Trophoblast cell (in vitro differentiated cells and primary cell): ENCODE measurements around the gene SMTNL1.
A peak's percentile ranks its signal among the peaks of the same experiment; 100 is the strongest.

ENCODE experiments used
- DNase-seq, 2 donors: peaks; one replicate each; pipeline ENCODE4 v3.0.0-alpha.2; 2016
- H2AFZ ChIP-seq: 2 replicates; pipeline ENCODE4 v1.6.1; 2013; ENCODE audit warnings: low read length, moderate library complexity, mild to moderate bottlenecking; ENCODE audit not compliant: insufficient read depth, poor library complexity
- H2AK5ac ChIP-seq: 2 replicates; pipeline ENCODE4 v1.6.1; 2013; ENCODE audit warnings: mild to moderate bottlenecking, low read length
- H2BK120ac ChIP-seq: 2 replicates; pipeline ENCODE4 v1.6.1; 2013; ENCODE audit warnings: low read length, mild to moderate bottlenecking, moderate library complexity; ENCODE audit not compliant: insufficient read depth, poor library complexity
- H2BK12ac ChIP-seq: 2 replicates; pipeline ENCODE4 v1.6.1; 2013; ENCODE audit warnings: mild to moderate bottlenecking, low read length, moderate library complexity
- H2BK5ac ChIP-seq: 2 replicates; pipeline ENCODE4 v1.6.1; 2013; ENCODE audit warnings: low read length, low read depth, moderate library complexity, mild to moderate bottlenecking; ENCODE audit not compliant: poor library complexity
- H3K14ac ChIP-seq: 2 replicates; pipeline ENCODE4 v1.6.1; 2013; ENCODE audit warnings: mild to moderate bottlenecking, low read length
- H3K18ac ChIP-seq: 2 replicates; pipeline ENCODE4 v1.6.1; 2013; ENCODE audit warnings: mild to moderate bottlenecking, low read length
- H3K23ac ChIP-seq: 2 replicates; pipeline ENCODE4 v1.6.1; 2013; ENCODE audit warnings: low read length
- H3K27ac ChIP-seq: 2 replicates; pipeline ENCODE4 v1.5.1; 2013; ENCODE audit warnings: low read depth, mild to moderate bottlenecking, inconsistent platforms, low read length, moderate library complexity
- H3K27me3 ChIP-seq: 2 replicates; pipeline ENCODE4 v1.6.1; 2013; ENCODE audit warnings: inconsistent platforms, mild to moderate bottlenecking, low read length, moderate library complexity; ENCODE audit not compliant: insufficient read depth
- H3K36me3 ChIP-seq, 2 experiments: 1 replicate in 1 of 2; 2 replicates in 1 of 2; pipeline ENCODE4 v1.6.1; 2013; ENCODE audit warnings: low read length in 2 of 2, mild to moderate bottlenecking in 2 of 2, moderate library complexity in 1 of 2; ENCODE audit not compliant: insufficient read depth in 2 of 2, control insufficient read depth in 1 of 2
- H3K4ac ChIP-seq: 2 replicates; pipeline ENCODE4 v1.6.1; 2013; ENCODE audit warnings: low read depth, mild to moderate bottlenecking, low read length, moderate library complexity
- H3K4me1 ChIP-seq, 2 experiments: 1 replicate in 1 of 2; 2 replicates in 1 of 2; pipeline ENCODE4 v1.6.1; 2013; ENCODE audit warnings: low read length in 2 of 2, mild to moderate bottlenecking in 2 of 2, moderate library complexity in 1 of 2; ENCODE audit not compliant: insufficient read depth in 2 of 2, control insufficient read depth in 1 of 2
- H3K4me2 ChIP-seq: 2 replicates; pipeline ENCODE4 v1.6.1; 2013; ENCODE audit warnings: inconsistent platforms, mild to moderate bottlenecking, low read length, moderate library complexity
- H3K4me3 ChIP-seq: 2 replicates; pipeline ENCODE4 v1.5.1; 2013; ENCODE audit warnings: mild to moderate bottlenecking, low read depth, low read length, inconsistent platforms
- H3K79me1 ChIP-seq: one replicate; pipeline ENCODE4 v1.6.1; 2013; ENCODE audit warnings: low read length
- H3K79me2 ChIP-seq: 2 replicates; pipeline ENCODE4 v1.6.1; 2013; ENCODE audit warnings: low read length, mild to moderate bottlenecking; ENCODE audit not compliant: control insufficient read depth, insufficient read depth, poor library complexity
- H3K9ac ChIP-seq: 2 replicates; pipeline ENCODE4 v1.6.1; 2013; ENCODE audit warnings: mild to moderate bottlenecking, low read length
- H3K9me3 ChIP-seq: 2 replicates; pipeline ENCODE4 v1.6.1; 2013; ENCODE audit warnings: low read depth, mild to moderate bottlenecking, control low read depth, inconsistent platforms, low read length; ENCODE audit not compliant: insufficient read depth
- H4K12ac ChIP-seq: 2 replicates; pipeline ENCODE4 v1.6.1; 2013; ENCODE audit warnings: low read depth, mild to moderate bottlenecking, low read length, moderate library complexity
- H4K8ac ChIP-seq: 2 replicates; pipeline ENCODE4 v1.6.1; 2013; ENCODE audit warnings: low read depth, mild to moderate bottlenecking, low read length, moderate library complexity
- H4K91ac ChIP-seq: one replicate; pipeline ENCODE4 v1.6.1; 2013; ENCODE audit warnings: low read depth, mild to moderate bottlenecking, low read length, moderate library complexity
- WGBS: extraction: QIAGEN DNeasy Blood & Tissue Kit; methylation state at CpG from one replicate; pipeline ENCODE4 v1.1.7; 2013; ENCODE audit warnings: missing lambda C conversion rate; ENCODE audit not compliant: insufficient read length, insufficient coverage; ENCODE audit errors: extremely low coverage; 5-methylcytosine and 5-hydroxymethylcytosine counted together

The SMTNL1 gene

GRCh38 chr11:57571606-57572005 is 34.2 kb downstream of the SMTNL1 start:
- Histone ChIP-seq H3K4ac (no peak overlapping the region), H3K9ac (no peak overlapping the region), H2AFZ (no peak overlapping the region), H3K4me1 (peaks cover 0 to 3% of the 10 kb centered on the region in 2 experiments), H3K18ac (no peak overlapping the region), H3K23ac (no peak overlapping the region), H2BK12ac (no peak overlapping the region), H3K79me2 (no peaks in the 10 kb centered on the region), H4K91ac (no peak overlapping the region), H3K14ac (no peak overlapping the region), H3K4me2 (no peak overlapping the region), H3K36me3 (no peaks in the 10 kb centered on the region), H3K79me1 (peaks cover 2% of the 10 kb centered on the region), H2AK5ac (peak overlapping the region; percentile 6), H2BK5ac (no peak overlapping the region), H3K4me3 (no peak overlapping the region), H3K27ac (no peak overlapping the region), H3K9me3 (no peaks in the 10 kb centered on the region), H3K27me3 (peaks cover 4% of the 10 kb centered on the region), H4K12ac (no peak overlapping the region), H2BK120ac (no peak overlapping the region), H4K8ac (no peak overlapping the region)
- DNase-seq = no peak
- no CpG with 5 or more reads among the region's 2 CpGs for whole genome bisulfite sequencing

GRCh38 chr11:57574061-57574460 is 36.7 kb downstream of the SMTNL1 start:
- Histone ChIP-seq H4K91ac (no peak overlapping the region), H3K18ac (no peak overlapping the region), H3K4me1 (no peaks in the 10 kb centered on the region), H3K9ac (no peak overlapping the region), H3K4me2 (no peak overlapping the region), H3K4ac (no peak overlapping the region), H3K27me3 (no peaks in the 10 kb centered on the region), H4K8ac (no peak overlapping the region), H2BK12ac (no peak overlapping the region), H3K4me3 (no peak overlapping the region), H3K9me3 (no peaks in the 10 kb centered on the region), H3K27ac (no peak overlapping the region), H3K36me3 (no peaks in the 10 kb centered on the region), H3K79me2 (no peaks in the 10 kb centered on the region), H2AK5ac (no peak overlapping the region), H4K12ac (no peak overlapping the region), H3K14ac (no peak overlapping the region), H3K79me1 (no peaks in the 10 kb centered on the region), H2BK120ac (no peak overlapping the region), H2AFZ (no peak overlapping the region), H2BK5ac (no peak overlapping the region), H3K23ac (no peak overlapping the region)
- no CpG with 5 or more reads among the region's 4 CpGs for whole genome bisulfite sequencing
- DNase-seq = no peak

GRCh38 chr11:57584341-57584740 is 46.9 kb downstream of the SMTNL1 start:
- WGBS = no CpG with 5 or more reads among the region's 9 CpGs
- Histone ChIP-seq H3K4ac (no peak overlapping the region), H3K23ac (no peak overlapping the region), H3K79me2 (no peaks in the 10 kb centered on the region), H3K14ac (no peak overlapping the region), H2BK12ac (no peak overlapping the region), H3K4me3 (no peak overlapping the region), H3K79me1 (no peaks in the 10 kb centered on the region), H3K4me2 (no peak overlapping the region), H3K9ac (no peak overlapping the region), H4K8ac (no peak overlapping the region), H2AK5ac (no peak overlapping the region), H3K18ac (no peak overlapping the region), H3K27me3 (no peaks in the 10 kb centered on the region), H3K36me3 (no peaks in the 10 kb centered on the region), H3K9me3 (no peaks in the 10 kb centered on the region), H2AFZ (no peak overlapping the region), H4K12ac (no peak overlapping the region), H4K91ac (no peak overlapping the region), H2BK5ac (no peak overlapping the region), H3K4me1 (peaks cover 0 to 3% of the 10 kb centered on the region in 2 experiments), H3K27ac (no peak overlapping the region), H2BK120ac (no peak overlapping the region)
- DNase-seq = no peak

- Histone ChIP-seq H3K23ac (no peak overlapping the region), H2BK12ac (no peak overlapping the region), H3K4me1 (peaks cover 0 to 3% of the 10 kb centered on the region in 2 experiments), H3K36me3 (no peaks in the 10 kb centered on the region), H3K4me3 (no peak overlapping the region), H4K12ac (no peak overlapping the region), H3K79me2 (no peaks in the 10 kb centered on the region), H3K27ac (no peak overlapping the region), H4K91ac (no peak overlapping the region), H3K4me2 (no peak overlapping the region), H3K9me3 (no peaks in the 10 kb centered on the region), H2AFZ (no peak overlapping the region), H4K8ac (no peak overlapping the region), H3K18ac (no peak overlapping the region), H3K27me3 (no peaks in the 10 kb centered on the region), H2AK5ac (no peak overlapping the region), H3K14ac (no peak overlapping the region), H3K79me1 (no peaks in the 10 kb centered on the region), H2BK120ac (no peak overlapping the region), H2BK5ac (no peak overlapping the region), H3K9ac (no peak overlapping the region), H3K4ac (no peak overlapping the region)
- no peak for DNase-seq
These were observed 47.9 kb downstream of the SMTNL1 start for GRCh38 chr11:57585301-57585700.
